HG03108 (cell line): ENCODE measurements around the gene DIAPH1.

Experiments
- ATAC-seq: cut with Tn5 transposase; IDR thresholded peaks from one replicate; pipeline ENCODE4 v1.9.1; 2021; ENCODE audit warnings: moderate library complexity; ENCODE audit not compliant: unreplicated experiment

The DIAPH1 gene

GRCh38 chr5:141618804-141619554 is at the start of gene DIAPH1:
Gene DIAPH1 (minus strand): TSS chr5:141619000. CDS start chr5:141618914, 86 bp downstream.
- ATAC-seq, result peak; percentile 79

GRCh38 chr5:141665995-141666940 is 47.5 kb upstream of the DIAPH1 start:
- no peak for ATAC-seq

- ATAC-seq, result peak; percentile 96
Observed at GRCh38 chr5:141664733-141665461, 46.1 kb upstream of the DIAPH1 start.

- ATAC-seq, result no peak
Observed at GRCh38 chr5:141663506-141663905, 44.7 kb upstream of the DIAPH1 start.

GRCh38 chr5:141662028-141662427 is 43.2 kb upstream of the DIAPH1 start:
- no peak for ATAC-seq

GRCh38 chr5:141657937-141658545 is 39.2 kb upstream of the DIAPH1 start:
- no peak for ATAC-seq

GRCh38 chr5:141657404-141657803 is 38.6 kb upstream of the DIAPH1 start:
- no peak for ATAC-seq

- no peak for ATAC-seq
Observed at GRCh38 chr5:141656396-141656795, 37.6 kb upstream of the DIAPH1 start.

GRCh38 chr5:141655020-141655419 is 36.2 kb upstream of the DIAPH1 start:
- no peak for ATAC-seq

- ATAC-seq, result no peak
Observed at GRCh38 chr5:141654298-141654697, 35.5 kb upstream of the DIAPH1 start.

- ATAC-seq, result no peak
Observed at GRCh38 chr5:141651728-141652105, 32.9 kb upstream of the DIAPH1 start.

- peak; percentile 91 for ATAC-seq
Observed at GRCh38 chr5:141650851-141651727, 32.3 kb upstream of the DIAPH1 start, which contains the start of gene FCHSD1. Gene FCHSD1 (minus strand): TSS chr5:141651418. CDS start chr5:141651368, 50 bp downstream.

GRCh38 chr5:141649972-141650371 is 31.2 kb upstream of the DIAPH1 start:
- no peak for ATAC-seq

- ATAC-seq, result no peak
Observed at GRCh38 chr5:141649056-141649688, 30.4 kb upstream of the DIAPH1 start.

- ATAC-seq, result no peak
Observed at GRCh38 chr5:141647851-141648250, 29.1 kb upstream of the DIAPH1 start.

GRCh38 chr5:141647242-141647641 is 28.4 kb upstream of the DIAPH1 start:
- no peak for ATAC-seq

- no peak for ATAC-seq
Observed at GRCh38 chr5:141646026-141646425, 27.2 kb upstream of the DIAPH1 start.

GRCh38 chr5:141641634-141642267 is 23.0 kb upstream of the DIAPH1 start:
- ATAC-seq, result peak; percentile 35

GRCh38 chr5:141640698-141641097 is 21.9 kb upstream of the DIAPH1 start:
- ATAC-seq, result no peak
